Stimulated activated naive B cell treated with anti-CD40 and anti-IgM and Interleukin-4, amounts not matched to agents 10 μg/mL and 1 μg/mL and 100 μg/mL, for 72 hours (primary cell): ENCODE measurements around the gene NAPB.

Experiments used
- ATAC-seq, 2 donors: fragments of 150-1000 bp; cut with Tn5 transposase; replicated peaks; 2 replicates each; pipeline ENCODE4 v1.10.0; 2021; ENCODE audit warnings: moderate library complexity in 1 of 2
- DNase-seq: peaks from one replicate; pipeline ENCODE4 v3.0.0; 2021
- H3K27ac Mint-ChIP-seq: one replicate; pipeline ENCODE4 v1.8.0; 2022; ENCODE audit warnings: mild to moderate bottlenecking, mixed read lengths
- H3K27me3 Mint-ChIP-seq, 2 donors: one replicate each; pipeline ENCODE4 v1.8.0; 2022; ENCODE audit warnings: mixed read lengths in 2 of 2
- H3K36me3 Mint-ChIP-seq, 2 donors: one replicate each; pipeline ENCODE4 v1.8.0; 2022; ENCODE audit warnings: mixed read lengths in 2 of 2, mild to moderate bottlenecking in 1 of 2
- H3K4me1 Mint-ChIP-seq, 2 donors: one replicate each; pipeline ENCODE4 v1.8.0; 2022; ENCODE audit warnings: mixed read lengths in 2 of 2, mild to moderate bottlenecking in 1 of 2
- H3K4me3 Mint-ChIP-seq, 2 donors: one replicate each; pipeline ENCODE4 v1.8.0; 2022; ENCODE audit warnings: mild to moderate bottlenecking in 2 of 2, mixed read lengths in 2 of 2, moderate library complexity in 1 of 2
- H3K9me3 Mint-ChIP-seq, 2 donors: one replicate each; pipeline ENCODE4 v1.8.0; 2022; ENCODE audit warnings: mixed read lengths in 2 of 2, mild to moderate bottlenecking in 1 of 2

The NAPB gene

DNA sequence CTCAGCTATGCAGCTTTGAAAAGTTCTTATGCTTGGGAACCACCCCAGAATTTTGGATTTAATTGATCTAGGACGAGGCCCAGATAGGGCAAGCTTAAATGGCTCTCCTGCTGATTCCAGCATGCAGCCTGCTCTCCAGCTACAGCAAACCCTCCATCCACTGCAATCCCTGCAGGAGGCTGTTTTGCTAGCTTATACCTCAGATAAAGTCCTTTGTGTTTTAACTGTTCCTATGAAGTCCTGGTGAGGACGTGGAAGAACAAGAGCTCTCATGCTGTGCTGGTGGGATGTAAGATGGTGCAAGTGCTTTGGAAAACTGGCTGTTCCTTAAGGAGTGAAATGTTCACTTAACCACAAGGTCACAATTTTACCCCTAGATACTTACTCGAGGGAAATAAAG lies 96.2 kb downstream of the NAPB start:
- peaks cover 4 to 6% of the 10 kb centered on the region in 2 donors for H3K27me3 Mint-ChIP-seq
- peaks cover 0 to 3% of the 10 kb centered on the region in 2 donors for H3K9me3 Mint-ChIP-seq
- ATAC-seq (no peak), DNase-seq (no peak)
- H3K36me3 Mint-ChIP-seq: peaks cover 10 to 23% of the 10 kb centered on the region in 2 donors
- no peak overlapping the region for H3K27ac Mint-ChIP-seq
- H3K4me1 Mint-ChIP-seq: no peaks in the 10 kb centered on the region
- H3K4me3 Mint-ChIP-seq: no peak overlapping the region
